Naive thymus-derived CD4-positive, alpha-beta T cell (primary cell): ENCODE measurements around the gene DOCK3. TPM values are rescaled to one million over a fixed set of nuclear protein-coding genes. Genes with fewer than 3 reads are reported as not detected.

Source experiments
- ATAC-seq: fragments of 150-1000 bp; cut with Tn5 transposase; 2 replicates; pipeline ENCODE4 v1.10.0; 2021; ENCODE audit warnings: mild to moderate bottlenecking, moderate library complexity
- CTCF ChIA-PET: fragments of 350-600 bp; sonication (Branson Sonifier 250); formaldehyde crosslinking; loops from one replicate; lab custom pipeline; 2021; ENCODE audit warnings: antibody characterized with exemption; lab: Charles Lee
- POLR2A ChIA-PET: fragments of 350-600 bp; sonication (Branson Sonifier 250); formaldehyde crosslinking; loops from one replicate; lab custom pipeline; 2021; ENCODE audit warnings: antibody characterized with exemption, inconsistent platforms; lab: Charles Lee
- DNase-seq, 9 donors: peaks; one replicate each; pipeline versions ENCODE4 v3.0.0 to v3.0.0-alpha.2; 2020 to 2022; ENCODE audit warnings: mixed read lengths in 1 of 9
- H3K27ac ChIP-seq: one replicate; pipeline ENCODE4 v1.7.0; 2013; ENCODE audit warnings: mild to moderate bottlenecking, low read depth, low read length, moderate library complexity
- H3K27me3 ChIP-seq, 2 donors: one replicate each; pipeline ENCODE4 v1.7.0; 2013; ENCODE audit warnings: low read length in 2 of 2, mild to moderate bottlenecking in 2 of 2, moderate library complexity in 2 of 2; ENCODE audit not compliant: control insufficient read depth in 2 of 2, insufficient read depth in 2 of 2
- H3K36me3 ChIP-seq, 3 experiments: 1 replicate in 2 of 3; 2 replicates in 1 of 3; pipeline ENCODE4 v1.7.0; 2013; ENCODE audit warnings: low read length in 3 of 3, mild to moderate bottlenecking in 3 of 3, moderate library complexity in 1 of 3; ENCODE audit not compliant: insufficient read depth in 3 of 3, control insufficient read depth in 2 of 3
- H3K4me1 ChIP-seq, 2 donors: one replicate each; pipeline ENCODE4 v1.7.0; 2013; ENCODE audit warnings: low read length in 2 of 2, mild to moderate bottlenecking in 2 of 2, moderate library complexity in 1 of 2; ENCODE audit not compliant: control insufficient read depth in 2 of 2, insufficient read depth in 2 of 2
- H3K4me3 ChIP-seq: 2 replicates; pipeline ENCODE4 v1.7.0; 2013; ENCODE audit warnings: mild to moderate bottlenecking, low read length
- H3K9me3 ChIP-seq, 3 experiments: 1 replicate in 2 of 3; 2 replicates in 1 of 3; pipeline ENCODE4 v1.7.0; 2013; ENCODE audit warnings: low read length in 3 of 3; ENCODE audit not compliant: control insufficient read depth in 2 of 3
- H3K27ac Mint-ChIP-seq, 9 donors: one replicate each; pipeline ENCODE4 v1.8.0; 2020 to 2022; ENCODE audit warnings: mixed read lengths in 9 of 9, mild to moderate bottlenecking in 8 of 9, moderate library complexity in 5 of 9, inconsistent platforms in 2 of 9
- H3K27me3 Mint-ChIP-seq, 5 donors: one replicate each; pipeline ENCODE4 v1.8.0; 2021 to 2022; ENCODE audit warnings: mixed read lengths in 5 of 5, mild to moderate bottlenecking in 1 of 5
- H3K36me3 Mint-ChIP-seq, 5 donors: one replicate each; pipeline ENCODE4 v1.8.0; 2020 to 2022; ENCODE audit warnings: mixed read lengths in 5 of 5, mild to moderate bottlenecking in 3 of 5, inconsistent platforms in 1 of 5
- H3K4me1 Mint-ChIP-seq, 7 donors: one replicate each; pipeline ENCODE4 v1.8.0; 2020 to 2022; ENCODE audit warnings: mixed read lengths in 7 of 7, mild to moderate bottlenecking in 3 of 7, inconsistent platforms in 1 of 7
- H3K4me3 Mint-ChIP-seq, 10 donors: one replicate each; pipeline ENCODE4 v1.8.0; 2020 to 2022; ENCODE audit warnings: mild to moderate bottlenecking in 10 of 10, mixed read lengths in 10 of 10, moderate library complexity in 6 of 10, inconsistent platforms in 2 of 10
- H3K9me3 Mint-ChIP-seq, 11 donors: one replicate each; pipeline ENCODE4 v1.8.0; 2020 to 2022; ENCODE audit warnings: mixed read lengths in 11 of 11, mild to moderate bottlenecking in 4 of 11, inconsistent platforms in 1 of 11, moderate library complexity in 1 of 11
- intact Hi-C, 2 donors: fragments of 100-400 bp; cut with micrococcal nuclease; formaldehyde crosslinking; loops; one replicate each; pipeline ENCODE4 v1.15.1; 2023
- polyA plus RNA-seq, 2 donors: library from polyadenylated mRNA; unstranded; fragments of 300-500 nt; fragmentation: Illumina TruSeq; gene quantifications; one replicate each; pipeline ENCODE4 v1.2.3, GENCODE V29; 2021
- total RNA-seq, 6 experiments: library from RNA in 5 of 6; stranded (reverse) in 5 of 6; gene quantifications; 1 replicate in 5 of 6; 2 replicates in 1 of 6; pipeline ENCODE4 v1.2.3 and lab custom pipeline; 2021 to 2026

The DOCK3 gene
- total and polyA plus RNA-seq, 7 experiments from 2014 or later, result 0.19 to 2.9 (median 1.5) TPM

DNA sequence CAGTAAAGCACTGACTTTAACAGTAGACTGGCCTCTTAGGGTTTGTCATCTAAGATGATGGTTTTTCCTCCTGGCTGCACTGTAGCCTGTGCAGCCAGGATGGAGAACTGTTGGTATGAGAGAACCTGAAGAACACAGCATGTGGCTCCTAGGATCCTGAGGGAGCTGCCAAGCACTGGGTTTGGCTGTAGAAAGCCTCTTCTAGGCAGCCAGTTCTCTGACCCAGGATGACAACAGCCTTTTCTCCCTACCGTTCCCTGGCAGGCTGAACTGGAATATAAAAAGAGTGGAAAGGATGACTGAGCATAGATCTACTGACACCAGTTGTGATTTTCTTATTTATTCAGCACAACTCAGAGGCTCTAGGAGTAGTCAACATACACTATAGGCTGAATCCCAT, 676.0 kb downstream of the DOCK3 start:
- Histone ChIP-seq H3K4me3 (no peak overlapping the region), H3K27ac (no peak overlapping the region), H3K4me1 (no peaks in the 10 kb centered on the region), H3K36me3 (no peaks in the 10 kb centered on the region), H3K27me3 (no peaks in the 10 kb centered on the region), H3K9me3 (no peaks in the 10 kb centered on the region)
- H3K27me3 Mint-ChIP-seq, result no peaks in the 10 kb centered on the region
- DNase-seq (no peak), ATAC-seq (no peak)
- H3K4me1 Mint-ChIP-seq, result peaks cover 0 to 6% (median 5%) of the 10 kb centered on the region in 7 donors
- peaks cover 0 to 4% (median 0%) of the 10 kb centered on the region in 11 donors for H3K9me3 Mint-ChIP-seq
- CTCF ChIA-PET, result no interaction called here
- POLR2A ChIA-PET, result no interaction called here
- H3K4me3 Mint-ChIP-seq, result no peak overlapping the region
- H3K36me3 Mint-ChIP-seq, result peaks cover 0 to 14% (median 0%) of the 10 kb centered on the region in 5 donors
- intact Hi-C loops, result no loop called here
- H3K27ac Mint-ChIP-seq, result no peak overlapping the region

DNA sequence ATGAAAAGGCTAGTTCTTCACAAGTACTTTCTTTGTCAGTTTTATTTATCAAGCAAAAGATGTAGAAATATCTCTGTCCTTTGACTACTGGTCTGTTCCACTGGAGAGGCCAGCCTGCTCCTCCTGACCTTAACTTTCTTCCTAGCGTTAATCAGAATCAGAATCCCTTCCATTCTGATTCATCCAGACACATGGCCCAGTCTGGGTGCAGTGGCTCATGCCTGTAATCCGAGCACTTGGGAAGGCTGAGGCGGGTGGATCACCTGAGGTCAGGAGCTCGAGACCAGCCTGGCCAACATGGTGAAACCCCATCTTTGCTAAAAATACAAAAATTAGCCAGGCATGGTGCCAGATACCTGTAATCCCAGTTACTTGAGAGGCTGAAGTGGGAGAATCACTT, 678.4 kb downstream of the DOCK3 start:
- Histone ChIP-seq H3K4me3 (no peak overlapping the region), H3K9me3 (no peaks in the 10 kb centered on the region), H3K36me3 (no peaks in the 10 kb centered on the region), H3K4me1 (no peaks in the 10 kb centered on the region), H3K27ac (no peak overlapping the region), H3K27me3 (no peaks in the 10 kb centered on the region)
- Mint-ChIP-seq H3K27ac (peak overlapping the region in 1 of 9 donors; percentile 51), H3K4me3 (no peak overlapping the region), H3K4me1 (peaks cover 0 to 6% (median 5%) of the 10 kb centered on the region in 7 donors), H3K9me3 (no peaks in the 10 kb centered on the region), H3K36me3 (peaks cover 0 to 14% (median 0%) of the 10 kb centered on the region in 5 donors), H3K27me3 (no peaks in the 10 kb centered on the region)
- no peak for DNase-seq
- intact Hi-C loops, result no loop called here
- CTCF ChIA-PET, result no interaction called here
- no peak for ATAC-seq
- POLR2A ChIA-PET, result no interaction called here

DNA sequence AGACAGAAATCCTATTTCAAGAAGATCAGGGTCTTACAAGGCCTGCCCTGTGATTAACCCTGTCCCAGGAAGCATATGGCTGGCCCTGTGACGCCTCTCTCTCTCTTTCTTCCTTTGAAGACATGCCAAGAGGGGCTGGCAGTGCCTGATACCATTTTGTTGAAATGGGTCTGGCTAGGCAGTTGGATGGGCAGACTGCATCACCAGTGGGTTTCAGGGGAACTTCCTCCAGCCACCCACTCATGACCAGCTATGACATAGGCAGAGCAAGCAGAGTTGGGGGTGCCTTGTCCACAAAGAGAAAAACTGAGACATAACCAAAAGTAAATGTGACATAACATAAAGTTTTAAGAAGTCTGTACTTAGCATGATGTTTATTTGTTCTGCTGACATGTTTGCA, 679.0 kb downstream of the DOCK3 start:
- Mint-ChIP-seq H3K27me3 (no peaks in the 10 kb centered on the region), H3K36me3 (peaks cover 0 to 11% (median 0%) of the 10 kb centered on the region in 5 donors), H3K9me3 (no peaks in the 10 kb centered on the region), H3K4me3 (no peak overlapping the region), H3K4me1 (peaks cover 0 to 6% (median 5%) of the 10 kb centered on the region in 7 donors), H3K27ac (peak overlapping the region in 1 of 9 donors; percentile 51)
- CTCF ChIA-PET, result no interaction called here
- POLR2A ChIA-PET, result no interaction called here
- no peak overlapping the region for H3K4me3 ChIP-seq
- H3K4me1 ChIP-seq, result no peaks in the 10 kb centered on the region
- DNase-seq (no peak), ATAC-seq (no peak)
- no peak overlapping the region for H3K27ac ChIP-seq
- intact Hi-C loops, result no loop called here
- no peaks in the 10 kb centered on the region for H3K9me3 ChIP-seq
- no peaks in the 10 kb centered on the region for H3K36me3 ChIP-seq
- no peaks in the 10 kb centered on the region for H3K27me3 ChIP-seq

DNA sequence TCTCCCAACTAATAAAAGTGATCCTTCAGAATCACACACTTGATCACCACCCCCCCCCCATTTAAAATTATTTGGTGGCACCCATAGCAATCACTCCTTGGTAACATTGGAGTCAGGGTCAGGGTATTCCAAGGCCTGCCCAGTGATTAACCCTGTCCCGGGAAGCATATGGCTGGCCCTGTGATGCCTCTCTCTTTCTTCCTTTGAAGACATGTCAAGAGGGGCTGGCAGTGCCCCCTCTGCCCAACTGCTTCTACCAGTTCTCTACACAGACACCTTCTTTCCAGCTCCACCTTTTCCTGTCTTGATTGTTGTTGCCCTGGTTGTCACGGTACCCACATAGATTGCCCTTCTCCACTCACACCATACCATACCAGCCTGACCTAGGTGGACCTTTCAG, 679.4 kb downstream of the DOCK3 start:
- POLR2A ChIA-PET, result no interaction called here
- Mint-ChIP-seq H3K27me3 (no peaks in the 10 kb centered on the region), H3K36me3 (peaks cover 0 to 10% (median 0%) of the 10 kb centered on the region in 5 donors), H3K27ac (no peak overlapping the region), H3K4me1 (peaks cover 0 to 6% (median 5%) of the 10 kb centered on the region in 7 donors), H3K9me3 (no peaks in the 10 kb centered on the region), H3K4me3 (no peak overlapping the region)
- intact Hi-C loops, result no loop called here
- Histone ChIP-seq H3K4me3 (no peak overlapping the region), H3K9me3 (no peaks in the 10 kb centered on the region), H3K4me1 (no peaks in the 10 kb centered on the region), H3K27me3 (no peaks in the 10 kb centered on the region), H3K36me3 (no peaks in the 10 kb centered on the region), H3K27ac (no peak overlapping the region)
- DNase-seq (no peak), ATAC-seq (no peak)
- CTCF ChIA-PET, result no interaction called here

DNA sequence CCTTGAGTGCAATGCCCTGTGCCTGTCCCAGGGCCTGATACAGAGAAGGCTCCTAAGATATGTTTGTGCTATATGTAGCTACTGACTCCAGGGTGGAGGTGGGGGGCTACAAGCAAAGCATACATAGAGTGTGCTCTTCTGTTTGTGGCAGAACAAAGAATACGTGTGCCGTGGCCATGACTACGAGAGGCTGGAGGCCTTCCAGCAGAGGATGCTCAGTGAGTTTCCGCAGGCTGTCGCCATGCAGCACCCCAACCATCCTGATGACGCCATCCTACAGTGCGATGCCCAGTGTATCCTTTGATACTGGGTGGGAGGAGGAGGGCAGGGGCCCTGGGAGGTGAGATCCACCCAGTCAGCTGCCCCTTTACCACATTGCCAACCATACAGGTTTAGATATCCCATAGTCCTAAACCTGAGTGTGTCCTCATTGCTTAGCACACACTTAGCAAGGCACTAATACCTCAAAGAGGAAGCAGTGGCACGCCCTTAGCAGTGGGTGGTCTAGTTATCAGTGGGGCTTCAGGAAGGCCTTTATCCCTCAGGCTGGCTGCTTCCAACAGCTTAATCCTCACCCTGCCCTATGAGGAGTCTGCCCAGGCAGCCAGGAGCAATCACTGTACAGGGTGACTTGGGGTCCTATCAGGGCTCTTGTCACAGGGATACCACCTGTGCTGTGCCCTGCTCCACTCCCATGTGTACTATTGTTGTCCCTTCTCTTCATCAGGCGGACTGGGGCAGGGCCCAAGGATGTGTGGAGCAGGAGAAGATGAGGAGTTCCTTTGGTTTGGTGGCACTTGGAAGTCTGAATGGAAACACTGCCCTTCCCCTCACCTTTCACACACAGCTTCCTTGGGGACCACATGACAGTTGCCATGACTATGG, 680.2 kb downstream of the DOCK3 start:
- CTCF ChIA-PET, result interaction anchor here (0.5 kb wide), 1 partner anchor 85 kb away, joined by 3 read pairs; no protein-coding TSS in a partner anchor
- ATAC-seq, result no peak
- Mint-ChIP-seq H3K4me3 (no peak overlapping the region), H3K36me3 (peaks cover 0 to 7% (median 0%) of the 10 kb centered on the region in 5 donors), H3K4me1 (peaks cover 0 to 6% (median 5%) of the 10 kb centered on the region in 7 donors), H3K27me3 (no peaks in the 10 kb centered on the region), H3K9me3 (no peaks in the 10 kb centered on the region), H3K27ac (peak overlapping the region in 1 of 9 donors; percentile 22)
- no peak for DNase-seq
- POLR2A ChIA-PET, result no interaction called here
- Histone ChIP-seq H3K27ac (no peak overlapping the region), H3K27me3 (no peaks in the 10 kb centered on the region), H3K36me3 (no peaks in the 10 kb centered on the region), H3K4me1 (no peaks in the 10 kb centered on the region), H3K9me3 (no peaks in the 10 kb centered on the region), H3K4me3 (no peak overlapping the region)
- intact Hi-C loops, result no loop called here

DNA sequence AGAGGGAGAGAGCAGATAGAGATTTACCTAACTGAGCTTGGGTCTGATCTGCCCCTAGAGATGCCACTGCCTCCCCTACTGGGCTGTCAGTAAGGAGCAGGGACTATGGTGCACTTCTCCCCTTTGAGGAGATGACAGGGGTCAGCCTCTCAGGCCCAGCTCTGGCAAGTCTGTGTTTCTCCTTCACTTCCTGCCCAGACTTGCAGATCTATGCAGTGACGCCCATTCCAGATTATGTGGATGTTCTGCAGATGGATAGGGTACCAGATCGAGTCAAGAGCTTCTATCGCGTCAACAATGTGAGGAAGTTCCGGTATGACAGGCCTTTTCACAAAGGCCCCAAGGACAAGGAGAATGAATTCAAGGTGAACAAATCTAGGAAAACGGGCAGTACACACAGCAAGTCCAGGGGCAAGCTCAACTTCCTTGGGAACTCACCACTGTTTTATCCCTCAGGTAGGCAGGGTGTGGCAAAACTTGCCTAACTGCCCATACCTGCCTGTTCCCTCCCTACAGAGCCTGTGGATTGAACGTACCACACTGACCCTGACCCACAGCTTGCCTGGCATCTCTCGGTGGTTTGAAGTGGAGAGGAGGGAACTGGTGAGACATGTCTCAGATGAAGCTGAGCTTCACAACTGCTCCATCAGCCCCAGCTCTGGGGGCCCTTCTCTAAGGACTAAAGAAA, 681.3 kb downstream of the DOCK3 start:
- Mint-ChIP-seq H3K27ac (no peak overlapping the region), H3K27me3 (no peaks in the 10 kb centered on the region)

More for the DNA sequence above, 681.3 kb downstream of the DOCK3 start:
- ATAC-seq (no peak), DNase-seq (no peak)
- no peaks in the 10 kb centered on the region for H3K9me3 ChIP-seq
- H3K27me3 ChIP-seq, result no peaks in the 10 kb centered on the region
- H3K27ac ChIP-seq, result no peak overlapping the region
- POLR2A ChIA-PET, result no interaction called here
- Mint-ChIP-seq H3K36me3 (no peaks in the 10 kb centered on the region), H3K4me3 (no peak overlapping the region), H3K9me3 (no peaks in the 10 kb centered on the region), H3K4me1 (peaks cover 0 to 6% (median 5%) of the 10 kb centered on the region in 7 donors)
- H3K36me3 ChIP-seq, result no peaks in the 10 kb centered on the region
- CTCF ChIA-PET, result interaction anchor here (0.5 kb wide), 1 partner anchor 84 kb away, joined by 3 read pairs; no protein-coding TSS in a partner anchor
- no peak overlapping the region for H3K4me3 ChIP-seq
- H3K4me1 ChIP-seq, result no peaks in the 10 kb centered on the region
- intact Hi-C loops, result no loop called here
